NCI-H2196 (cell line): ENCODE measurements around the gene COL24A1.
A peak's percentile ranks its signal among the peaks of the same experiment; 100 is the strongest.

Experiments used
- DNase-seq: peaks from one replicate; lab custom pipeline; 2025; ENCODE audit not compliant: unreplicated experiment; lab: John Stamatoyannopoulos, UW

The COL24A1 gene

DNA sequence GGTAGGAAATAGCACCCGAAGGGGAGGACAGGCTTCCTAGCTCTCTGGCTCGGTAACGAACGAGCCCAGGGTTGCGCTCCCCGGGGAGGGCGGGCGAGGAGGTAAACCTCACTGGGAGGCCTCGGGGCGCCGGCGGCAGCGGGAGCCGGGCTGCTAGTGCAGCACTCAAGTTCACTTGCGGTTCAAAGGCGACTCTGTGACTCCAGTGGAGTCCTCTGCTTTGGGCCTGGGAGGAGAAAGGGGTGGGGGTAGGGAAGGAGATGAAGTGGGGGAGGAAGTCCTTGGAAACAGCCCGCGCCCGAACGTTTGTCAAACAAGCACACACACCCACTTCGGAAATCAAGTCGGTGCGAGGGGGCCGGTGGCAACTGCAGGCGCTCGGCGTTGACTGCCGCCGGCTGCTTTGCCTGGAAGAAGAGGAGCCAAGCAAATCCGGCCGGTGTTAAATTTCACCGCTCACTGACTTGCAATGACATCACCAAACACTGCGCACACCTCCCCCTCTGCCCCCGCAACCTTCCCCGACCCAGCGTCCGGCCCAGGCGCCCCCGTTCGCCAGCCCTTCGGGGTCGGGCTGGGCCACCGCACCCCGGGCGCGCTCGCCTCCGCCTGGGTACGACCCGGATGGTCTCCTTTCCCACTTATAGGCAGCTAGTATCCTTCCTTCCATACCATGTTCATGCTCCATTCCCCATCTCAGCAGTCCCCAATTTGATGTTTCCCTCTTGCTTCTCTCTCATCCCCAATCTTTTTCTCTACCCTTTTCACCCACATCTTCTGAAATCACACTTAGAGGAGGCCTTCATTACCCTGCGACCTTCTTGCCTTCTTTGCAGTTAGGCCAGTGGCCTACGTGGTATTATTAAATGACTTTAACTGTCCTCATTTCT is at the start of gene COL24A1:
Gene COL24A1, minus strand, starts transcription at position 207 of the 890 bp plus-strand sequence. CDS start 376 bp downstream, outside the sequence.
- DNase-seq: peak; percentile 24

DNA sequence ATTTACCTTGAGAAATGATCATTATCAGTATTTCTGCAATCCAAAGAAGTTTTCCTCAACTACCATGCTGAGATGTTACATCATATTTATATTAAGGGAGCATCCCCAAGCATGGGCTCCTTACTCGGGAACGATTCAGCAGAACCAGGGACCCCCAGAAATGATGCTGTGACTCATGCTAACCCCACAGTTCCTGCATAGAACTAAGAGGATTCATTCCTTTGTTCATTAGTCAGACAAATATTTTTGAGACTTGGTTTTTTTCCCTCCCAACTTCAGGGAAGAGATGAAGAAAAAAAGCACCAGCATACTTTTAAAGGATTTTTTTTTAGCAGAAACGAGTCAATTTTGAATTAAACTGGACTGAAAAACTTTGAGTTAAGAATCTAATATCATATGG is 49.2 kb upstream of the COL24A1 start:
- DNase-seq: no peak

DNA sequence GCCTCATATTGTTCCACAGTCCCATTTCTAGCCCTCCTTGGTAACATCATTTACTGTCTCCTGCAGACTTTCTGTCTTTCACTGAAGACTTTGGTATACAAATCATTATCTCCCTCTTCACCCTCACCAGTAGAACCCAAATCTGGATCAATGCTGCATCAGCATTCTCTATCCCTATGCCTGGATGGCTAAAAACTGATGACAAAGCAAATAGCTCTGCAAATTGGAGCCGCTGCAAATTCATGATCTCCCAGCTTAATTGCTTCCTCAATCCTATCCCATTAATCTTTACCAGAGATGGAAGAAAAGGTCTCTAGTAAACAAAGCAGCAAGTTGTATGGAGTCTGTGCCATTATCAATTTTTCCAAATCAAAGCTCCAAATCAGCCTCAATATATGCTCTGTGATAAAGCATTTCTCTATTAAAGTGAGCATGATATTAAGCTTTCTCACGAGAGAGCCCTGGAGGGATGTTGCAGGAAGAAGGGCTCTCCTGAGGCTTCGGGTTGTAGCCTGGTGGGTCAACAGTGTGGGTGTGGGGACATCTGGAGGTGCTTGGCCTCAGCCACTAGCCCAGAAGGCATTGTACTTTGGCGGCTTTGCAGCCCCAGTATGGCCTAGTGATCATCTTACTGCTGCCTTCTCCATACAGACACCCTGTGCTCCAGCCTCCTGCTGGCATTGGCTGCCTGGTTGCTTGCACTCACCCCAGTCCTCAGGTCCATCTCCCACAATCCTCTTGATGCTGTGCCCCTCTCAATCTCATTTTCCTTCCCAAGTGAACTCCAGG is 46.2 kb upstream of the COL24A1 start:
- no peak for DNase-seq

DNA sequence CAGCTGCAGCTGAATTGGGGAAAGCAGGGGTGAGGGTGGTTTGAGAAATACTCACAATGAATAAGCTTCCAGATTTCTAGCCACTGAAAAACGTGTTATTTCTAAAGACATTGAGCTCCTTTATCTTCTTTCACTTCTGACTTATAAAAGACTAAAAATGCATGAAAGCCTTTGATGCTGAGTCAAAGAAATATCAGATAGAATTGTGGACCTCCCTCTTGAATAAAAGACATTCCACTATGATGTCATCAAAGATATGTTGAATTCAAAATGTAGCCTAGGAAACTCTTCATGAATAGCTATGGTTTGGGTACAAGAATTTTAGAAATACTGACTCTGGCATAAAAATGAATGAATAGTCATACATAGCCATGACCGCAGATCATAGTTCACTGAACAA is 44.7 kb upstream of the COL24A1 start:
- no peak for DNase-seq

DNA sequence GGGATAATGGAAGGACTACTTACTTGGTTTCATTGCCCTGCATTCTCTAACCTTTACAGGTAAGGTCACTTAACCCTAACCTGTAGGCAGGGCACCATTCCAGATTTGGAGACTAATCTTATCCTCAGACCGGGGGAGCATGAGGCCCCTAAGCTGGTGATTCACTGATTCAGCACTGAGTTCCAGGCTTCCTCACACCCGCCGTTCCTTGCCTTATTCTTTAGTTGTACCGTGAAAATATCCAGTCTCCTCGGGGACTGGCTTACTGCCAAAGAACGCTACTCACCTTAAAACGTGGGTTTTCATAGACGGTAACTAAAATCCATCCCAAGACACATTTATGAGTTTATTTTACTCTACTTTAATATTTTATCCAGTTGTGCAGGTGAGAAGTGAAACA is 44.3 kb upstream of the COL24A1 start:
- DNase-seq: no peak

DNA sequence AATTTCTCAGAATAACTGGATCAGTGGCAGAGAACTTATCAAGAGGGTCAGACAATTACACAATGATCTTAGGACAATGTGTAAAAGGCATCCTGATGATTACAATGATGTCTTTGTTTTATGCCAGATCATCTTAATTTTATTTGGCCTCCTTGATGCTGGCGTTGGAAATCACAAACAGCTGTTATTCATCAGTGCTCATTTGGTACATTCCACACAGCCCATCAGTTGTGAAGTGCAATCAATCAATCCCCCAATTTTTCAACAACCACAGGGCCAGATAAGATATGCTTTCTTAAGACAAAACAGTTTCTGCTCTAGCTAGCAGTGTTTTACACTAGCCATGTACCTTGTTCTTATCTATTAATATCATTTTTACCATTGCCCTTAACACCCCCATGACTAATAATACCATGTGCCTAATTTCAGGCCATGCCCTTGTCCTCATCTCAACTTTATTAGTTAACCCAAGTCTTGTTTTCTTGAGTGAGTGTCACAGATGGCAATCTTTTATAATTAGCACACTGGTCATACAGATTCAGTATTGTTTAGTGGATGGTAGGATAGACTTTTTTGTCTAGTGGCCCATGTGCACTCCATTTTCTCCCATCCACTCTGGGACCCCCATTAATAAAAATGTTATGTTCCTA is 40.8 kb upstream of the COL24A1 start:
- no peak for DNase-seq

DNA sequence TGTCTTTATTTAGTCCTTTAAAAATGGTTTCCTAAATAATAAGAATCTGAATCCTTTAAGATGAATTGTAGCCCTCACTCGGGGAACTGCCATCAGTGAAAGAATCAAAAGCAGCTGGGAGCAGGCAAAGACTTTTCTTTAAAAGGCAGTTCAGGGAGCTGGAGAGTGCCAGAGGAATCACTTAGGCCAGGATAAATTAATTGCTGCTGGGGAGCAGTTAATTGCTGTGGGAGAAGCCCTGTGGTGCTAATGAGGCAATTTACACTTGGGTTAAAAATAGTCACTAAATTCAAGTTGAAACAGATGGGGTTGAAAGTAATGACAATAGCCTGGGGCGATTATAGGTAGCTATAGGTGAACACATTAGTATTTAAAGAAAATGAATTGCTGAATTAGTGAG is 38.7 kb upstream of the COL24A1 start:
- DNase-seq: no peak

DNA sequence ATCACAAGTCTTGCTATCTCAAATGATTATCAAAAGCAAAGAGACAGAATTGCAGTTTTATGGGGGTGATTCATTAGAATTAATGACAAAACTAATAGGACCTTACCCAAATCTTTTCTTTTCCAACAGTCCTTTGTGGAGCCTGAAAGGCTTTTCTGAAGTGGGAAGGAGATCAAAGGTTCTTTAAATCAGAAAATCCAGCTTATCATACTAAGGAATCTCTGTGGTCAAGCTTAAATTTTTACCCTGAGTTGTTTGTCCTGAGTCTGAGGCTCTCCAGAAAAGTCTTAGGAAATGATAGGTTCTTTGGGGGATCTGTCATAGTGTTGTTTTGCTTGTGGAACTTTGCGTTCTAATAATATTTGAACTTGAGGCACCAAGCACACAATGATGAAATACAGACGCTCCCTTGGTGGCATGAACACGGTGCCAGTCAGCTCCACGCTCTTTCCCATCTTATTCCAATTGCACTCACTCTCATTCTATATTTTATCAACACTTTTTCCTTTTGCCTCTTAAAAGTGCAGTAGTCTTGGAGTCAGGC is 38.0 kb upstream of the COL24A1 start:
- no peak for DNase-seq

DNA sequence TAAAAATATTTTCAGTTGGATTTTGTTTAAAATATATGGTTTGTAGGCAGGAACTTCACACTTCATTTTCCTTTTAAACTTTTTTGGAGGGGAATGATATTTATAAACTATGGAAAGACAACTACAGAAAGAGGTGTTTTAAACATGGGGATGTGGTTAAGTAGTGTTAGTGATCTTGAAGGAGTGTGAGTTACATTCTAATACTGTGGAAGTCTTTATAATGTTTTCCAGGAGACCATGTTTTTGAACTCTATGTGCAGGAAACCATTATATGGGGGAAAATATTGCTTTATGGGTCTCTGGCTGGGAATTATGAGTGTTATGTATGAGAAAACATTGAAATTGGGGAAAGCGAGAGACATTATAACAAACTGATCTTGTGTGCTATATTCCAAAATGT is 35.8 kb upstream of the COL24A1 start:
- no peak for DNase-seq

DNA sequence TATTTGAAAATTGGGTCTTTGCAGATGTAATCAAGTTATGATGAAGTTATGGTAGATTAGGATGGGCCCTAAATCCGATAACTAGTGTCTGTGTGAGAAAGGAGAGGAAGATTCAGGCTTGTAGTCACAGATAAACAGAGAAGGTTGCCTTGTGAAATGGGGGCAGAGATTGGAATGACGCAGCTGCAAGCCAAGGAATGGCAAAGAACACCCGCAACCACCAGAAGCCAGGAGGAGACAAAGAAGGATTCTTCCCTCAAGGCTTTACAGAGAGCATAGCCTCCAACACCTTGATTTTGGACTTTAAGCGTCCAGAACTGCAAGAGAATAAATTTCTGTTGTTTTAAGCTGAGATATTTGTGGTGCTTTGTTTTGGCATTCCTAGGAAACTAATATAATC is 35.4 kb upstream of the COL24A1 start:
- no peak for DNase-seq

DNA sequence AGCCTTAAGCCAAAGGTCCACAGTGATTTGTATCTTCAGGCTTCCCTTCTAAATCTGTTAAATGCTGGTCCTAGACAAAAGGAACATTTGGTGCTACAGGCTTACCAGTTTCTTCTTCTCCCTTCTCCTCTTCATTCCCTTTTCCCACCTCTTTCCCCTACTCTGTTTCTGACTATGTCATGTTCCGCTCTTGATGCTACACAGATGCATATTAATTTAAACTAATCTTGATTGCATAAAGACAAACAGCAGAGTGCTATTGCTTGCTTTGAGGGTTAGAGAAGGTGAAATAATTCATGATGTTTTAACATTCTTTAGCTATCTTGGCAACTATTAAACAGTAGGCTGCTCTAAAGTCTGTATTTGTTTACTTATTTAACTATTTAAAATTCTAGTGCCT is 34.3 kb upstream of the COL24A1 start:
- DNase-seq: no peak

DNA sequence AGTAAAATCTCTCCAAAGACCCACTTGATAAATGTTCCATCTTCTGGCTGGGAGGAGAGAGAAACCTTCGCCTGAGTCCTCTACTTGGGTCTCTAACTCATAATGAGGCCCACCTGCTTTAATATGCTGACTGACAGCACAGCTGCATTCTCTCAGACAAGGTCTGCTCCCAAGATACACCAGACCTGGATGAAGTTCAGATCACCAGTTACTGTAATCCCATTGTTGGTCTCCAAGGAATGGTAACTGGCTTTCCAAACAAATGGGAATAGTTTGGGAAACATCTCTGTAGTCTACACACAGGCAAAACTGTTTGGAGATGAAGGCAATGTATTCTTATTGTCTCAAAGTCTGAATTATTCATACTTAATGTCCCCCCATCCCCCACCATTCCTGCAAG is 27.9 kb upstream of the COL24A1 start:
- DNase-seq: no peak

DNA sequence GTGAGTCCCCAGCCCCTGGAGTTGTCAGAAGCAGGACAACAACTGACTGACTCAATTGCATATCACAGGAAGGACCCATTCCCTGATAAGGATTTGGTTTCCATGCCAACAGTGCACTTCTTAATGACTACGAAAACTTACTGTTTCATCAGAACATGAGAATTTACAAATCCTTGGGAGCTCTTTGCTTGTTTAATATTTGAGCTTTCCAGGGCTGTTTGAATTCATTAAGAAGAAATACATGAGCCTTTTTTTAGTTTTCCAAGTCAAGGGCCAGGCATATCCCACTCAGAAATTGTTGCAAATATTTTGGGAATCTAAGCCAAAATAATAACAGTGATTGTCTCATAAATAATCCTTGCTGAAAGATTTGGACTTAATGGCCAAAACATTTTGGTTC is 27.2 kb upstream of the COL24A1 start:
- DNase-seq: no peak

DNA sequence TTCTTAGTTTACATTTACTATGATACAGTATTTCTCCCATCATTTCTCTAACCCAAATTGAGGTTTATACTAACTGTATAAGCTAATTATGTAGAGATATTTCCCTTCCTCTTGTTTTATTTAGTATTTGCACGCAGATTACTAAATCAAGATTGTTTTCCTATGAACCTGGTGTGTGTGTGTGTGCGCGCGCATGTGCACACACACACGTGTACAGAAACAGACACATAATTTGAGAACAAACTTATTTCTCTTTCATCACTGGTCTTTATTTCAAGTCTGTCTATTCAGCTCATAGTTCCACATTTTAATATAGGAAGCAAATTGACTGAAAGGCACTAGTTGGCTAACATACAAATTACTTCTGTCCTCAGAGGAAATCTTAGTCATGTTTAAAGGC is 19.7 kb upstream of the COL24A1 start:
- no peak for DNase-seq

DNA sequence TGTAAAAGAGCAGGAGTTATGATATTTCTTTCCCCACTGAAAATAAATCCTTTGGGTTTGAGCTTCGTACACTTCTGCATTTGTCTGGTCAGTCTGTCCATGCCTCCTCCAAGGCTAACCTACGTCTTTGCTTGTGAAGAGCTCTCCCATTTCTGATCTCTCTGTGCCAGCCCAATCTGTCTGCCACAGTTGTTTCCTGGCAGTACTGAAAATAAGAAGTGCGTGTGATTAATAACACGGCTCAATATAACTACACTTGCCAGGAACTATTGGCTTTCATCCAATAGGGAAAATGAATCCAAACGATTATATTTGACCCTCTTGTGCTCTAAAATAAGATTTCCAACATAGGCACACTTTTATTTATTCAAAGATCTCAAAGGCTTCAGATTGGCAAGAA is 19.2 kb upstream of the COL24A1 start:
- DNase-seq: no peak

DNA sequence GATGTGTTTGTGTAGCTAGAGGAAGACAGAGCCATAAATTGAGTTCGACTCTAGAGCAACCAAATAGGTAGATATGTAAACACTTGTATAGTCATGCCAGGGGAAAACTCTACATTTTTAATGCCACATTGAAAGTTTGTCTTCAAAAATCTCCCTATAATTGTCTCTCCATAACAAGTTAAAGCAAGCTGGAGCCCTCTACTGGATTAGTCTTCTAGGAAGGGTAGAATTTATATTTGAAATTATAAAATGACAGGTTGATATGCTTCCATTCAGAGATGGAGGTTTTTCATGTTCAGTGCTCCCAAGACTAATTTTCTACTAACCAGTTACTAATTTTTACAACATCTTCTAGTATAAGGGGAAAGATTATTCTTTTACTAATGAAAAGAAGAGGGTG is 13.1 kb upstream of the COL24A1 start:
- no peak for DNase-seq

DNA sequence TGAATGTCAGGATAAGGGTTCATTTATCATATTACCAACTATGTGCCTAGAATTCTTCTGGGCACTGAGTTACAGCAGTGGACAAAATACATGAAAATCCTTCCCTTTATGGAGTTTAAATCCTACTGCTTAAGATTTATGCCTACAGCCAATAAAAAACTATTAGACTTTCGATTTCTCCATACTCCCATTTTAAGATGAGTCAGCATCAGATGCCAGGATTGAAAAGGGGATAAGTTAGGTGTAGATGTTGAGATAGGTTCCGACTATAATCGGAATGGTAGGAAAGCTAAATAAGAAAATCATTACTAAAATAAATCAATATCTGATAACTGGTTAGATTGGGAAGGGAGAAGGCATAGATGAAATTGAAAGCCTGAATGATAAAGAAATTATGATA is 3.2 kb upstream of the COL24A1 start:
- DNase-seq: no peak

DNA sequence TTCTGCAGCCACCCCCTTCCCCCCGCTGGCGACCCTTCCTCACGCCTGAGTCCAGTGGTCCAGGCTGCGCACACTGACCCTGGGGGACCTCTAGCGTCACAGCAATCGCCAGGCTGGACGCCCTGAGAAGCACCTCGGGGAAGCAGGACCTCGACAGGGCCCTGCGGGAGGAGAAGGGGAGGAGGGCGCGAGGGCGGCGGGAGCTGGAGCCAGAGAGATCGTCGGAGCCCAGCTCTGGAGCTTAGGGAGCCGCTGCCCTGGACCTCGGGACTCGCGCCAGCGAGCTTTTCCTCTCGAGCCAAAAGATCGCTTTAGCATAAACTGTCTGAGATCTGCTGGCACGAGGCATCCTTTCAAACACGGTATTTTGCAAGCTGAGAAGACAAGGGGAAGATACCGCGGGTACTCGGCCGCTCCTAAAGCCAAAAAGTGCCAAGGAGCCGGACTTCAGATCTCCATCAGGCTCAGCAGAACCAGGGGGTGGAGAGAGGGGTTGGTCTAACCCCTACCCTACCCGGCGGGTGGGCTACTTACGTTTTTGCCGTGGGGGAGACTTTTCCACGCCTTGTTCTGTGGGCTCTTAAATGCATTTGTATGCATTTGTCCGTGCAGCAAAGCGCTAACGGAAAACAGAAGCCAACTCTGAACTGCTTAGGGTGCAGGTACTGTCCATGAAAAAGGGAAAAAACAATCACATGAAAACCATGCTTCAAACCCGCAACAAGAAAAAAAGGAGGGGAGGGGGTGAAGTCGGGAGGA is 586 bp downstream of the COL24A1 start:
- no peak for DNase-seq

DNA sequence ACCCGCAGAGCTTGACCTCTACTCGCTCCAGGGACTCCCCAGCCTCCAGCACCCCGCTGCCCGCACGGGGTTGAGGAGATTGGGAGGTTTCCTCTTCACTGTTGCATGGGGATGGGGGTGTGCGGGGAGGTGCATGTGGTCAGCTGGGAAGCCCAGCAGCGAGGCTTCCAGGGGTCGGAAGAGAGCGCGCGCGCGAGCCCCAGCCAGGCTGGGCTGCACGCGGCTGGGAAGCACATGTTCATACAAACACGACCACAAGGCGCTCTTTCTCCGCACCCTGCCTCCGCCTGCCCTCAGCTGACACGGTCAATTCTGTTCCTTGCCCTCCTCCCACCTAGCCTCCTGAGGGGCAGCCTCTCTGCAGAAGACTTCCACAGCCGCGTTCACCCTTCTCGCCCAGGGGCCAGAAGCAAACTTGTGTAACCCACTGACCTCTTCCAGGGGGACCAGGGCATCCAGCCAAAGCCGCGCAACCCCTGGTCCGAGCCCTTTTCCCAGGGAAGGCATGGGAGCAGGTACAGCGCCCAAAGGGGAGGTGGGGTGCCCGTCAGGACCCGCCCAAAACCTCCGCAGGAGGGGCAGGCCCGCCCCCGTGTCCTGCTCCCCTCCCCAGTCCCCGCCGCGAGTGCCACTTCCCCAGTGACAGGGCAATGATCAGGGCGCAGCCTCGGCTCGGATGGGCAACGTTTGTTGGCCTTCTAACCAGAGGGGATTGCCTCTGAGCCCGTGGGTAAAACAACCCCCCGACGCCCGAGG is 1.3 kb downstream of the COL24A1 start:
- no peak for DNase-seq

DNA sequence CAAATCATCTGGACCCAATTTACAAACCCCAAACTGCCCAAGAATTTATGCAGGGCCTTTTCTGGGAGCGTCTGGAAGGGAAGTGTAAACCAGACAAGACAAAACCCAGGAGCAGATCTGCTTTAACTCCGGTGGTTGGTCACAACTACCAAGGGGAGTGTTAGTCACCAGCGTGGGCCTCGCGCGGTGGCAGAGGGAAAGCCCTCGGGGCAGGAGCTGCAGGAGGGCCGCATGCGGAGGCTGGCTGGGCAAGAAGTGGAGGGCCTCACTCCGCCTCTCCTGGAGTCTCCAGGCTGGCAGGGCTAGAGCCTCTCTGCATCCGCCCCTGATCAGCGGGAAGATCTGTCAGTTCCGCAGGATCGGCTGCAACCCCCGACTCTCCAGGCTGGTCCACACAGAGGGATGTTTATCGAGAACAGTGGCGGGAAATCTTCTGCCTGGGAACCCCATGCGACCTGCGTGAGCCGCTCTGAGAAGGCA is 2.0 kb downstream of the COL24A1 start:
- no peak for DNase-seq
